Caco-2 (cell line): ENCODE results near the gene MOB3B. TPM values are rescaled to one million over a fixed set of nuclear protein-coding genes. Genes with fewer than 3 reads are reported as not detected.

Experiments used
- BruUV-seq: library from RNA; stranded (reverse); fragments of 400-500 nt; replicated peaks from 2 replicates; lab custom pipeline; 2021; lab: Mats Ljungman, UMichigan
- CTCF ChIA-PET: fragments of 300-600 bp; sonication (Branson Sonifier 250); formaldehyde crosslinking; loops from one replicate; lab custom pipeline; 2022; ENCODE audit warnings: antibody characterized with exemption; lab: Charles Lee
- POLR2A ChIA-PET: fragments of 300-600 bp; sonication (Branson Sonifier 250); formaldehyde crosslinking; loops from one replicate; lab custom pipeline; 2022; ENCODE audit warnings: antibody characterized with exemption; lab: Charles Lee
- DNase-seq, 2 experiments: peaks; one replicate each; pipeline versions ENCODE4 v3.0.0 to v3.0.0-alpha.2; 2020 to 2022
- H3K27me3 ChIP-seq: replicated peaks from 2 replicates; pipeline ENCODE4 v1.6.0; 2011; ENCODE audit warnings: low read length; ENCODE audit not compliant: control insufficient read depth, insufficient read depth
- H3K36me3 ChIP-seq: 2 replicates; pipeline ENCODE4 v1.5.1; 2011; ENCODE audit warnings: low read length; ENCODE audit not compliant: control insufficient read depth, insufficient read depth
- H3K4me1 ChIP-seq: fragments of 250-450 bp; sonication (Bioruptor Pico); 2 replicates; pipeline ENCODE4 v1.5.1; 2020; ENCODE audit warnings: mild to moderate bottlenecking
- H3K4me3 ChIP-seq: 2 replicates; pipeline ENCODE4 v1.5.1; 2011; ENCODE audit warnings: low read depth, mild to moderate bottlenecking, control low read depth, low read length
- H3K9me3 ChIP-seq: fragments of 250-450 bp; sonication (Bioruptor Pico); 2 replicates; pipeline ENCODE4 v1.5.1; 2020; ENCODE audit warnings: mild to moderate bottlenecking, moderate library complexity
- H3K27ac Mint-ChIP-seq: one replicate; pipeline ENCODE4 v1.8.0; 2022; ENCODE audit warnings: mixed read lengths; ENCODE audit not compliant: unreplicated experiment
- H3K27me3 Mint-ChIP-seq: one replicate; pipeline ENCODE4 v1.8.0; 2022; ENCODE audit warnings: mixed read lengths; ENCODE audit not compliant: insufficient read depth, unreplicated experiment
- H3K36me3 Mint-ChIP-seq: one replicate; pipeline ENCODE4 v1.8.0; 2022; ENCODE audit warnings: mild to moderate bottlenecking, mixed read lengths; ENCODE audit not compliant: insufficient read depth, unreplicated experiment
- H3K4me1 Mint-ChIP-seq: one replicate; pipeline ENCODE4 v1.8.0; 2022; ENCODE audit warnings: low read depth, mixed read lengths; ENCODE audit not compliant: unreplicated experiment
- H3K4me3 Mint-ChIP-seq: one replicate; pipeline ENCODE4 v1.8.0; 2022; ENCODE audit warnings: mild to moderate bottlenecking, moderate library complexity, mixed read lengths; ENCODE audit not compliant: unreplicated experiment
- H3K9me3 Mint-ChIP-seq: one replicate; pipeline ENCODE4 v1.8.0; 2022; ENCODE audit warnings: mixed read lengths; ENCODE audit not compliant: unreplicated experiment
- CTCF ChIP-seq, 2 experiments: fragments of 200-600 bp in 1 of 2; IDR thresholded peaks; 1 replicate in 1 of 2; 2 replicates in 1 of 2; pipeline versions ENCODE4 v1.5.1 to v1.8.0; 2011 to 2022; ENCODE audit warnings: antibody characterized with exemption in 1 of 2, control low read depth in 1 of 2, inconsistent platforms in 1 of 2, low read depth in 1 of 2, low read length in 1 of 2, mild to moderate bottlenecking in 1 of 2, moderate library complexity in 1 of 2; ENCODE audit not compliant: insufficient read depth in 1 of 2, severe bottlenecking in 1 of 2, unreplicated experiment in 1 of 2
- intact Hi-C: fragments of 100-400 bp; cut with micrococcal nuclease; formaldehyde crosslinking; loops from one replicate; pipeline ENCODE4 v1.10.0; 2022; ENCODE audit not compliant: unreplicated experiment
- total RNA-seq: library from RNA; stranded (reverse); gene quantifications from 2 replicates; pipeline ENCODE4 v1.2.3, GENCODE V29; 2022

MOB3B gene
- total RNA-seq, 1 experiment from 2014 or later, result 5.3 TPM

- intact Hi-C loops, result no loop called here
- ChIA-PET CTCF (no interaction called here), POLR2A (no interaction called here)
- Mint-ChIP-seq H3K4me3 (no peak overlapping the region), H3K9me3 (no peaks in the 10 kb centered on the region), H3K27me3 (no peaks in the 10 kb centered on the region), H3K36me3 (peaks cover 6% of the 10 kb centered on the region), H3K27ac (no peak overlapping the region), H3K4me1 (no peaks in the 10 kb centered on the region)
- no peaks in the 10 kb centered on the region for H3K4me1 ChIP-seq
- TF ChIP-seq CTCF (IDR thresholded peaks at IDR 0.05; ENCODE audit: insufficient read depth in 1 of 2, low read depth in 1 of 2, low read length in 1 of 2, severe bottlenecking in 1 of 2, unreplicated experiment in 1 of 2), result no peak
- DNase-seq, result no peak
- no peak overlapping the region for H3K4me3 ChIP-seq
- H3K27me3 ChIP-seq, result no peaks in the 10 kb centered on the region
- no TSS peak for BruUV-seq
- no peaks in the 10 kb centered on the region for H3K36me3 ChIP-seq
- no peaks in the 10 kb centered on the region for H3K9me3 ChIP-seq
Observed at GRCh38 chr9:27561685-27562084, 32.1 kb upstream of the MOB3B start.

- no peak for DNase-seq
- no TSS peak for BruUV-seq
- H3K4me3 Mint-ChIP-seq, result no peak overlapping the region
- CTCF ChIA-PET, result no interaction called here
- H3K4me1 Mint-ChIP-seq, result no peaks in the 10 kb centered on the region
- H3K27me3 Mint-ChIP-seq, result no peaks in the 10 kb centered on the region
- Histone ChIP-seq H3K36me3 (no peaks in the 10 kb centered on the region), H3K9me3 (no peaks in the 10 kb centered on the region), H3K4me3 (no peak overlapping the region), H3K4me1 (no peaks in the 10 kb centered on the region), H3K27me3 (no peaks in the 10 kb centered on the region)
- no peaks in the 10 kb centered on the region for H3K9me3 Mint-ChIP-seq
- no peak overlapping the region for H3K27ac Mint-ChIP-seq
- peaks cover 6% of the 10 kb centered on the region for H3K36me3 Mint-ChIP-seq
- intact Hi-C loops, result no loop called here
- POLR2A ChIA-PET, result no interaction called here
- no peak for TF ChIP-seq CTCF (IDR thresholded peaks at IDR 0.05; ENCODE audit: insufficient read depth in 1 of 2, low read depth in 1 of 2, low read length in 1 of 2, severe bottlenecking in 1 of 2, unreplicated experiment in 1 of 2)
Observed at GRCh38 chr9:27560457-27560856, 30.8 kb upstream of the MOB3B start.

- BruUV-seq, result no TSS peak
- CTCF ChIA-PET, result no interaction called here
- Histone ChIP-seq H3K27me3 (no peaks in the 10 kb centered on the region), H3K36me3 (no peaks in the 10 kb centered on the region), H3K4me1 (no peaks in the 10 kb centered on the region), H3K4me3 (no peak overlapping the region), H3K9me3 (no peaks in the 10 kb centered on the region)
- Mint-ChIP-seq H3K27me3 (no peaks in the 10 kb centered on the region), H3K27ac (no peak overlapping the region), H3K36me3 (peaks cover 6% of the 10 kb centered on the region), H3K9me3 (no peaks in the 10 kb centered on the region), H3K4me1 (no peaks in the 10 kb centered on the region), H3K4me3 (no peak overlapping the region)
- no peak for DNase-seq
- intact Hi-C loops, result no loop called here
- POLR2A ChIA-PET, result no interaction called here
- TF ChIP-seq CTCF (IDR thresholded peaks at IDR 0.05; ENCODE audit: insufficient read depth in 1 of 2, low read depth in 1 of 2, low read length in 1 of 2, severe bottlenecking in 1 of 2, unreplicated experiment in 1 of 2), result no peak
Observed at GRCh38 chr9:27558307-27558706, 28.7 kb upstream of the MOB3B start.
